Measurements from ENCODE around the gene LMOD2.
"Not testable (repeated sequence)": the region's sequence is repeated elsewhere in the genome, so short reads cannot be mapped to it uniquely, and the experiment has no call there.

The LMOD2 gene

GRCh38 chr7:123632808-123633207 lies 22.9 kb upstream of the LMOD2 start:
- Mint-ChIP-seq H3K36me3 (no peaks in the 10 kb centered on the region), H3K27me3 (peaks cover 20% of the 10 kb centered on the region), H3K27ac (no peak overlapping the region), H3K4me3 (no peak overlapping the region), H3K4me1 (ENCODE audit: low read depth) (no peaks in the 10 kb centered on the region), H3K9me3 (ENCODE audit: low read depth) (no peaks in the 10 kb centered on the region)

DNA sequence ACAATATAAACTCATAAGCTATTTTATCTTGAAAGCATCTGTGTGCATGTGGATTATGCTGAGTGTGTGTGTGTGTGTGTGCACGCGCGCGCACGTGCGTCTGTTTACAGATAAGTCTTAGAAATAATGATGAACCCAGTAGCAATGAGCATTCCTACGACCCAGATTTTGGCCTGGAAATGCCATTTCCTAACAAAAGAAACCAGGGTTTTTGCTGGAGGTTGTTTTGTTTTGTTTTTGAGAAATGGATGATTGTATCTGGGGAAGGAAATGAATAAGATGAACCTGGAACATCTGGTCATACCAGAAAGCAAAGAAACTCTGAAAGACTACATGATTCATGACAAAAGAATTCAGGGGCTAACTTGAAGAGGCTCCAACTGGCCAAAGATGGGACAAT lies 22.1 kb upstream of the LMOD2 start:
- peaks cover 21% of the 10 kb centered on the region for H3K27me3 Mint-ChIP-seq
- H3K27ac Mint-ChIP-seq, result no peak overlapping the region
- no peak overlapping the region for H3K4me3 Mint-ChIP-seq
- no peaks in the 10 kb centered on the region for H3K36me3 Mint-ChIP-seq
- no peaks in the 10 kb centered on the region for H3K4me1 Mint-ChIP-seq (ENCODE audit: low read depth)
- no peaks in the 10 kb centered on the region for H3K9me3 Mint-ChIP-seq (ENCODE audit: low read depth)

- not testable (repeated sequence) for H3K27ac Mint-ChIP-seq; H3K36me3 Mint-ChIP-seq; H3K9me3 Mint-ChIP-seq (ENCODE audit: low read depth); H3K4me1 Mint-ChIP-seq (ENCODE audit: low read depth); H3K4me3 Mint-ChIP-seq
- H3K27me3 Mint-ChIP-seq, result peaks cover 21% of the 10 kb centered on the region
Measured at GRCh38 chr7:123634011-123634573, 21.6 kb upstream of the LMOD2 start.

DNA sequence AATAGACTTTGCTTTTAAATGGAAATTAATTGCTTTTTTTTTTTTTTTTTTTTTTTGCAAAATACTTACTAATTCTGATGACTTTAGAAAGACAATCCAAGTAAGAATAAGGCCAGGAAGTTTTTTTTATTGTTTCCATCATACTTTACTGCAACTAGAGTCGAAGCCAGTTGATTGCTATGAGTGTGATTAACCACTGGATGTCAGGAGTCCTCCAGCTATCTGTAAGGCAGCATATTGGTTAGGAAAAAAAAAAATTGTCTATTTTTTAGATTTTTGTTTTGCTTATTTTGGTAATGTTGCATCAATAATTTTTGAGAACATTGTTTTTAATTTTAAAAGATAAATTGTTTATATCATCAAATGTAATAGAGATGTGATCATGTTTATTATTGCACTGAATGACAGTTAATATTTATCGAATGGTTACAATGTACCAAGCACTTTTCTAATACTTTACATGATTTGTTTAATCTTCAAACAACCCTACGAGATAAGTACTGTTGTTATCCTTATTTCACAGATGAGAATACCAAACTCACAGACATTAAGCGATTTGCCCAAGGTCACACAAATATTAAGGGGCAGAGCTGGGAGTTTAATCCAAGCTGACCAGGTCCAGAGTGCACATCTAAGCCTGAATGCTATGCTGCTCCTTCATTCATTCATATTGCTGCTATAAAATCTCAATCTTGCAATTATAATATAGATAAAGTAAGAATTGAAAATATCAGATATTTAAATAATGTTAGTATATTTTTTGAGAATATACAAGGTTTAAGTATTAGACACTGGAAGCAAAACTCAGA lies 19.9 kb upstream of the LMOD2 start:
- no peaks in the 10 kb centered on the region for H3K9me3 Mint-ChIP-seq (ENCODE audit: low read depth)
- H3K27ac Mint-ChIP-seq, result no peak overlapping the region
- H3K36me3 Mint-ChIP-seq, result no peaks in the 10 kb centered on the region
- H3K4me3 Mint-ChIP-seq, result no peak overlapping the region
- H3K27me3 Mint-ChIP-seq, result peaks cover 23% of the 10 kb centered on the region
- H3K4me1 Mint-ChIP-seq (ENCODE audit: low read depth), result no peaks in the 10 kb centered on the region

DNA sequence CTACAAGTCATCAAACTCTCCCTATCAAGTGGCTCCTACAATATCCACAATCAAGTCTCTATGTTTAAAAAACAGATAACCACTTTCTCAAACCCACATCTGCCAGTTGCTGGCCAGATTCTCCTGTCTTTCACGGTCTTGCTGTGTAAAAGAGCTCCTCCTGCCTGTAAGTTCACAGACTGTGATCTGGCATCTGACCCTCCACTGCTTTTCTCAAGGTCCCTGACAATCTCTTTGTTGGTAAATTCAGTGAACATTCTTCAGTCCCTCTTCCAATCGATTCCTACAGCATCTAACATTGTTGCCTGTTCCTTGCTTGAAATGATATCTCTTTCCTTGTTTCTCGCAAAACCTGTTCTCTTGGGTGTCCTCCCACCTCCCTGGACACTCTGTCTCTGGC lies 18.5 kb upstream of the LMOD2 start:
- Mint-ChIP-seq H3K4me3 (no peak overlapping the region), H3K27ac (no peak overlapping the region), H3K9me3 (ENCODE audit: low read depth) (no peaks in the 10 kb centered on the region), H3K4me1 (ENCODE audit: low read depth) (no peaks in the 10 kb centered on the region), H3K36me3 (no peaks in the 10 kb centered on the region), H3K27me3 (peaks cover 21% of the 10 kb centered on the region)

DNA sequence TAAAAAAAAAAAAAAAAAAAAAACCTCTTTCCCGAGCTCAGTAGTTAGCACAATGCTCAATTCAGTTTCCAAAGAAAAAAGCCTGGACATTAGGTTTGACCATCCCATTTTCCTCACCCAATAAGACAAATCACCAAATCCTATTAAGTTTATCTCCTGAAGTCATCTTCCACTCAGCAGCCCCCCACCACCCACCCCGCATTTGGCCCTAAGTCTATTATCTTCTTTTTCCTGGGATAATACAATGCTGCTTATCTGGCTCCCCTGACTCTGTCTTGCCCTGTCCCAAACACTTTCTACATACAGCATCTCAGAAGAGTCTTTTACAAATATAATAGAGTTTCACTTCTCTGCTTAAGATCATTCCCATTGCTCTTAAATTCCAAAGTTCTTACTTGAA lies 17.8 kb upstream of the LMOD2 start:
- Mint-ChIP-seq H3K27ac (no peak overlapping the region), H3K27me3 (peaks cover 21% of the 10 kb centered on the region), H3K4me3 (no peak overlapping the region), H3K36me3 (no peaks in the 10 kb centered on the region), H3K4me1 (ENCODE audit: low read depth) (no peaks in the 10 kb centered on the region), H3K9me3 (ENCODE audit: low read depth) (no peaks in the 10 kb centered on the region)

GRCh38 chr7:123639631-123640030 lies 16.0 kb upstream of the LMOD2 start:
- Mint-ChIP-seq H3K4me3 (no peak overlapping the region), H3K36me3 (no peaks in the 10 kb centered on the region), H3K27ac (no peak overlapping the region), H3K9me3 (ENCODE audit: low read depth) (no peaks in the 10 kb centered on the region), H3K27me3 (peaks cover 17% of the 10 kb centered on the region), H3K4me1 (ENCODE audit: low read depth) (no peaks in the 10 kb centered on the region)

DNA sequence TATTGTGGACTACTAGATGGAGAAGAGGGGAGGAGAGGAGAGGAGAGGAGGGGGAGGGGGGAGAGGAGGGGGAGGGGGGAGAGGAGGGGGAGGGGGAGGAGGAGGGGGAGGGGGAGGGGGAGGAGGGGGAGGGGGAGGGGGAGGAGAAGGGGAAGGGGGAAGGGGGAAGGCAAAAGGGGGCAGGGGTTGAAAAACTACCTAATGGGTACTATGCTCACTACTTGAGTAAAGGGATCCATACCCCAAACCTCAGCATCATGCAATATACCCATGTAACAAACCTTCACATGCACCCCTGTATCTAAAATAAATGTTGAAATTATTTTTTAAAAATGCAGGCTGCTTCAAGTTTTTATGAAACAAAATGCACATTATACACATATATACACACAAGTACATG lies 15.1 kb upstream of the LMOD2 start:
- Mint-ChIP-seq H3K27ac (no peak overlapping the region), H3K36me3 (no peaks in the 10 kb centered on the region), H3K4me1 (ENCODE audit: low read depth) (no peaks in the 10 kb centered on the region), H3K4me3 (no peak overlapping the region), H3K9me3 (ENCODE audit: low read depth) (no peaks in the 10 kb centered on the region), H3K27me3 (peaks cover 19% of the 10 kb centered on the region)

GRCh38 chr7:123641901-123642300 lies 13.8 kb upstream of the LMOD2 start:
- Mint-ChIP-seq H3K4me1 (ENCODE audit: low read depth) (no peaks in the 10 kb centered on the region), H3K9me3 (ENCODE audit: low read depth) (no peaks in the 10 kb centered on the region), H3K4me3 (no peak overlapping the region), H3K27ac (no peak overlapping the region), H3K36me3 (peaks cover 2% of the 10 kb centered on the region), H3K27me3 (peaks cover 19% of the 10 kb centered on the region)

DNA sequence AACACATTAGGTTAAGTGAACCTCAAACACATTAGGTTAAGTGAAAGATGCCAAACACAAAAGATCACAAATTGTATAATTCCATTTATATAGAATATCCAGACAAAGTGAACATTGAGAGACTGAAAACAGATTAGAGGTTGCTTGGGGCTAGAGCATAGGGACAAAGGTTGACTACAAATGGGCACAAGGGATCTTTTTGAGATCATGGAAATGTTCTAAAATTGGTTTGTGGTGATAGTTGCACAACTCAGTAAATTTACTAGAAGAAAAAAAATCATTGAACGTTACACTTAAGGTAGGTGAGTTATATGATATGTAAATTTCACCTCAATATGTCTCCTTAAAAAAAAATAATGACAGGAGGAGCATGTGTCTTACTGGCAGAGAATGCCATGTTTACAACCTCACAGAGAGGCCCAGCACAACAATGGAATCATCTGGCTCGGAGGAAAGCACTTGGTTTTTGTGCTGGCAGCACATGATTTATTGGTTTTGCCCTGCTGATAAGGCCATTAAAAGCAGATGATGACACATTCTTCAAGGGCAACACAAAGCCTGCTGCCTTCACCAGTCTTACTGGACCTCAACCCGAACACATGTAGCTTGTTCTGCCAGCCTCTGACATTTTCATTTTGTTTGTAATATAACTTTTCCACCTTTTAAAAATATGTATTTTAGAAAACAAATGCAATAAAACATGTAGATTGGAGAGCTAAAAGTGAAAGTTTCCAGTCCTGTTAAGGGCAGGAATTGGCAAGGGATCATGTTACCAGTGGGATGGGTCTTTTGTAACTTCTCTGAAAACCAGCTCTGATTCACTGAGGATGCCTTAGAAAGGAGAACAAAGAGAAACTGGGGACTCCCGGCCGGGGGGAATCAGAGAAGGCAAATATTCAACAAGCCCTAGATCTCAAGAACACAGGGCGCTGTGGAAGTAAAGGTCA lies 11.9 kb upstream of the LMOD2 start:
- Mint-ChIP-seq H3K27me3 (peaks cover 8% of the 10 kb centered on the region), H3K36me3 (peaks cover 2% of the 10 kb centered on the region), H3K9me3 (ENCODE audit: low read depth) (no peaks in the 10 kb centered on the region), H3K27ac (no peak overlapping the region), H3K4me1 (ENCODE audit: low read depth) (no peaks in the 10 kb centered on the region), H3K4me3 (no peak overlapping the region)

DNA sequence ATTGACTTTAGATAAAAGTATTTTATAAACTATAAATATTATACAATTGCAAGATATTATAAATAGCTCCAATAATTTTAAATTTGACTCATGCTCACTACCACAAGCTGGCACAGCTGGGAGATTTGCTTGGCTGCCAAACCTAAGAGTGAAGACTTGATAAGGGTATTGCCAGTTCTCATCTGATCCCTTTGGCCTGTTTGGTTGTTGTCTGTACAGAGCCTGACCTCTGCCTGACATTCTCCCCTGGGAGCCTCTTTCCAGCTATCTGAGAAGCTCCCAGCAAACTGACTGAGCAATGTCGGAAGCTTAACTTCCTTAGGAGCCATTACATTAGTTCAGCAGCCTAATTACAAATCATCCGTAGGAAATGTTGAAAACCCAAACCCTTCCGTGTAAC lies 10.2 kb upstream of the LMOD2 start:
- Mint-ChIP-seq H3K36me3 (peaks cover 2% of the 10 kb centered on the region), H3K27me3 (peaks cover 7% of the 10 kb centered on the region), H3K4me1 (ENCODE audit: low read depth) (no peaks in the 10 kb centered on the region), H3K9me3 (ENCODE audit: low read depth) (no peaks in the 10 kb centered on the region), H3K27ac (no peak overlapping the region), H3K4me3 (no peak overlapping the region)

DNA sequence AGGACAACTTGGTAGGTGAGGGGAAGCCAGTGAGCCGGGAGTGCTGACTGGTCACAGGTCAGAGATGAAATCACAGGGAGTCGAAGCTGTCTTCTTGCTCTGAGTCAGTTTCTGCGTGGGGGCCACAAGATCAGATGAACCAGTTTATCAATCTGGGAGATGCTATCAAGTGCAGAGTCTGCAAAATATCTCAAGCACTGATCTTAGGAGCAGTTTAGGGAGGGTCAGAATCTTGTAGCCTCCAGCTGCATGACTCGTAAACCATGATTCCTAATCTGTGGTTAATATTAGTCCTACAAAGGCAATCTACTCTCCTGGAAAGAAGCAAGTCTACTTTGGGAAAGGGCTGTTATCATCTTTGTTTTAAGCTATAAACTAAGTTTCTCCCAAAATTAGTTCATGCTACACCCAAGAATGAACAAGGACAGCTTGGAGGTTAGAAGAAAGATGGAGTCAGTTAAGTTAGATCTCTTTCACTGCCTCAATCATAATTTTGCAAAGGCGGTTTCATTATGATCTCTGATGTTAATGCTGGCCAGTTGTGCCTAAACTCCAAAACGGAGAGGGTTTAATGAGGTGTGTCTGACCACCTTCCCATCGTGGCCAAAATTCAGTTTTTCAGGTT lies 8.4 kb upstream of the LMOD2 start:
- Mint-ChIP-seq H3K4me1 (ENCODE audit: low read depth) (no peaks in the 10 kb centered on the region), H3K9me3 (ENCODE audit: low read depth) (no peaks in the 10 kb centered on the region), H3K27me3 (peaks cover 4% of the 10 kb centered on the region), H3K27ac (no peak overlapping the region), H3K36me3 (peaks cover 2% of the 10 kb centered on the region), H3K4me3 (no peak overlapping the region)

DNA sequence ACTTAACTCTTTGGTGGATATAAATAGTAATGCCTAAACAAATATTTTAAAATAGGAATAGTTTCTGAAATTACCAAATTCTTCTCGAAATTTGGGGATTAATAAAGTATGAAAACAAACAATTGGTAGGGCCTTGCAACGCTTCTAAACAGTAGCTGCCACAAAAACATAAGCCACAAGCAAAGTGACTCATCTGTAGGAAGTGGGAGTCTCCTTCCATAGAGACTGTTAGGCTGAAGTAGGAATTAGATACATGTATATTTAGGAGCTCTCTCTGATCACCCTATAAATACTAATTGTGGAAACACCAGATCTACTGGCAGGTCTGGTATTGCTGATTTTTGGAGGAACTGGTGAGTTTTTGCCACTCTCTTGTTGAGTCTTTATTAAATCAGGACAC lies 5.7 kb upstream of the LMOD2 start:
- Mint-ChIP-seq H3K9me3 (ENCODE audit: low read depth) (no peaks in the 10 kb centered on the region), H3K4me1 (ENCODE audit: low read depth) (no peaks in the 10 kb centered on the region), H3K36me3 (peaks cover 2% of the 10 kb centered on the region), H3K4me3 (no peak overlapping the region), H3K27me3 (peaks cover 4% of the 10 kb centered on the region), H3K27ac (no peak overlapping the region)

GRCh38 chr7:123650595-123650994 lies 5.1 kb upstream of the LMOD2 start:
- no peaks in the 10 kb centered on the region for H3K4me1 Mint-ChIP-seq (ENCODE audit: low read depth)
- peaks cover 4% of the 10 kb centered on the region for H3K27me3 Mint-ChIP-seq
- no peak overlapping the region for H3K27ac Mint-ChIP-seq

GRCh38 chr7:123652406-123652805 lies 3.3 kb upstream of the LMOD2 start:
- no peaks in the 10 kb centered on the region for H3K4me1 Mint-ChIP-seq (ENCODE audit: low read depth)
- no peak overlapping the region for H3K27ac Mint-ChIP-seq
- H3K27me3 Mint-ChIP-seq, result peaks cover 6% of the 10 kb centered on the region
- no peak overlapping the region for H3K4me3 Mint-ChIP-seq
- H3K36me3 Mint-ChIP-seq, result no peaks in the 10 kb centered on the region
- no peaks in the 10 kb centered on the region for H3K9me3 Mint-ChIP-seq (ENCODE audit: low read depth)

More at GRCh38 chr7:123650595-123650994, 5.1 kb upstream of the LMOD2 start:
- no peaks in the 10 kb centered on the region for H3K9me3 Mint-ChIP-seq (ENCODE audit: low read depth)
- peaks cover 2% of the 10 kb centered on the region for H3K36me3 Mint-ChIP-seq
- H3K4me3 Mint-ChIP-seq, result no peak overlapping the region

Data from activated naive CD8-positive, alpha-beta T cell (primary cell).